Activated T-cell treated with anti-CD3 and anti-CD28 coated beads for 4 hours (primary cell): ENCODE results near the gene ANKRD29.

Experiments
- DNase-seq: peaks from one replicate; pipeline ENCODE4 v3.0.0-alpha.2; 2020

ANKRD29 gene

DNA sequence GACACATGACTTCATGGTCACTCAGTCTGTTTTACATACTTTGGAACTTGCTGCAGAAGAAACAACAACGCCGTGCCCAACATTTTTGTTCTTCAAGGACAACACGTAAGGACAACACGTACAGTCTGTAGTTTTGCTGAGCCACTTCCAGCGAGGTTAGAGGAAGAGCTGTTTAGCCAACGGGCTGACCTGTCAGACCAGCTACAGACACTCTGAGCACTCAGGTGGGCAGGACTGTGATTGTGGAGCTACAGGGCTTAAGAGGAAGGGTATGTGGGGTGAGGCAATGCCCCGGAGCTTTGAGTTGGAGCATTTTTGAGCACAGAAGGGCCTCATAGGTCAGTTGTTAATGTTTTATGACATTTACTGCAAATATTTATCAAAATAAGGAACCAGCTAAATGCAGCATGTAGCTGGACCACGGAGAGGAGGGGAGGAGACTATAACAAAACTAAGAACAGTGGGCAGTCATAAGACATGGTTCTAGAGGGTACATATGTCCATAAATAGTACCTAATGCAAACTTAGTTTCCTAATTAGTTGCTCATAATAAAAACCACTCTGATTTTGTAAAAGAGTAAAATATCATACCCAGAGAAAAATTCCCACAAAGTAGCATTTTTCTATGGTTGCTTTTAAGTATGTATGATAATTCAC, 50.1 kb downstream of the ANKRD29 start:
- DNase-seq = no peak

DNA sequence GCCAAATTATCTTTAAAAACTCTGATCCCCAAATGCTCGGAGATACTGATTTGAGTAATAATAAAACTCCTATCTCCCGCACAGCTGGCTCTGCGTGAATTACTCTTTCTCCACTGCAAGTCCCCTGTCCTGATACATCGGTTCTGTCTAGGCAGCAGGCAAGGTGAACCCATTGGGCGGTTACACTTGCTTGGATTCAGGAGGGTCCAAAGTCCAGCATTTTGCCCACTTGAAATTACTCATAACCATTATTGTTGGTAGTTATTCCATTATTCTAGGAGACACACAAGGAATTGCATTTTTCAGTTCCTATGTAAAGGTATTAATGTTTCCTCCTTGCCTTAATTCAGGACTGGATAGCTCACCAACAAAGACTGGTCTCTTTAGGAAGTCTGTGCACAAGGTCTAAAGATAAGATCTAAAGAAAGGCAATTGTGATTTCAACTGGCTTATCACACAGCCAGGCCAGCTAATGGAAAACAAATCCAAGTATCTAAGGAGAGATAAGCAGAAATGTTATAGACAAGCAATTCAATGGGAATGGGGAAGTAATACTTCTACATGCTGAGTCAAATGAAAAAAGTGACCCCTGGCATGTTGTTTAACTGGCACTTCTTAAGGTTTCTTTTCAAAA, 53.2 kb downstream of the ANKRD29 start:
- no peak for DNase-seq

DNA sequence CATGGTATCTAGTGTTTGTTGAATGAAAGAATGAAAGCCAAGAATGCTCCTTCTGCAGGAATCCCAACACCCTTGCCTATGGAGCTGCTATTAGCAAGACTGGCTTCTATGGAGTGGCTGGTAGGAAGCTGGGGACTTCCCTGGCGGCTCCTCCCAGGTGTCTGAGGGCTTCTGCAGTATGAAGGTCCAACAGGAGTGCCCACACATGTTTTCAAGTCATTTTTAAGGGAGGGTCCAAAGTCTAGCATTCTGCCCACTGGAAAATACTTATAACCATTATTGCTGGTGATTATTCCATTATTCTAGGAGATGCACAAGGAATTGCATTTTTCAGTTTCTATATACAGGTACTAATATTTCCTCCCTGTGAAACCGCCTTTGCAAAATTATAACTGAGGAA, 54.5 kb downstream of the ANKRD29 start:
- DNase-seq = no peak

DNA sequence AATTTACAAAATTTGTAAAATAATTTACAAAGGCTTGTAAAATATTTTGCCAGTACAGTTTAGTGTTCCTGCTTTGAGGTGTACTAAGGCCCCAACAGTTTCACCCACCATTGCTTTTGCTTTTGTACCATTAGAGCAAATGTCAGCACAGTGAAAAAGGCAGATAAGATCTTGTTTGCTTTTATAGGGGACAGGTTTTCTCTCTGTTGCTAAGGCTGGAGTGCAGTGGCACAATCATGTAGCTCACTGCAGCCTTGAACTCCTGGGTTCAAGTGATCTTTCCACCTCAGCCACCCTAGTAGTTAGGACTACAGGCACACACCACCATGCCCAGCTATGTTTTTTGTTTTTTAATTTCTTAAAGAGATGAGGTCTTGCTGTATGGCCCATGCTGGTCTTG, 56.8 kb downstream of the ANKRD29 start:
- no peak for DNase-seq

DNA sequence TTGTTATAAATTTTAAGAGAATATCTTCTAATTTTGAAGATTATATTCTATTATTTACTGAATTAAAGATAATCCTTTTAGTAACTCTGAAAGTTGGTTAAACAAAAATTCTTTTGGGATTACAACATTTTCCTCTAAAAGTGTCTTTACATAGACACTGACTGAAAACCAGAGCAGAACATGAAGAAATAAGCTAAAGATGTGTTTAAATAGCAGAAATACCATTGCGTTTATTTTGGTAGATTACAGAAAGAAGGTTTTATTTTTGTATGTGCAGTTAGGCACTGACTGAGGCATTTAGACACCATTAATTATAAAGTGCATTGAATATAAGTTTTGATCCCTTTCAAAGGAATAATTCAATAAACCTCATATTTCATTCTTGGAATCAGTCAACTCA, 62.9 kb downstream of the ANKRD29 start:
- no peak for DNase-seq

DNA sequence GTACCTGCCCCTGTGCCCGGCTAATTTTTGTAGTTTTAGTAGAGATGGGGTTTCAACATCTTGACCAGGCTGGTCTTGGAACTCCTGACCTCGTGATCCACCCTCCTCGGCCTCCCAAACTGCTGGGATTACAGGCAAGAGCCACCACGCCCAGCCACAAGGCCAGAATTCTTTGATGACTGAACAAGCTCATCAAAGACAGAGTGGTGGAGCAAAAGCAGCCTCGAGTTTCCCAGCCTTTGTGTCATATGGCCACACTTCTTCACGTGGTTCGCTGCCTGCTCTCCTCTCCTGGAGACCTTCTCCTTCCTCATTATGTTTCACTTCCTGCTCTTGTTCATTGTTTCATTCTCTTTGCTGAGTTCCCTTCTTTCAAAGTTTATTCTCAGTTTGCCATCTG, 66.5 kb downstream of the ANKRD29 start:
- no peak for DNase-seq

DNA sequence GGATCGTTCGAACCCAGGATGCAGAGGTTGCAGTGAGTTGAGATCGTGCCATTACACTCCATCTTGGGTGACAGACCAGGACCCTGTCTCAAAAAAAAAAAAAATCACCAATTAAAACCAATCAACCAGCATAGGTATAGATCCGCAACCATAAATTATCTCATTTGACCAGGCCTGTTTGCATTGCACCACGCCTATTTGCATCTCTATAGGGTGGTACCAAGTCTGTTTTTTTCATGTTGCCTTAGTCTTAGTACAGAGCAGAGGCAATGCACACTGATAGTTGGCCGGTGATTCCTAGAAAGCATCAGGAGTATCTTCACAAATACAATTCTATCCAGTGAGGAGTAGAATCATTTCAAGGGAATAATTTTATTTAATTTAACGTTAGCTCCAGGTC, 67.1 kb downstream of the ANKRD29 start:
- no peak for DNase-seq

DNA sequence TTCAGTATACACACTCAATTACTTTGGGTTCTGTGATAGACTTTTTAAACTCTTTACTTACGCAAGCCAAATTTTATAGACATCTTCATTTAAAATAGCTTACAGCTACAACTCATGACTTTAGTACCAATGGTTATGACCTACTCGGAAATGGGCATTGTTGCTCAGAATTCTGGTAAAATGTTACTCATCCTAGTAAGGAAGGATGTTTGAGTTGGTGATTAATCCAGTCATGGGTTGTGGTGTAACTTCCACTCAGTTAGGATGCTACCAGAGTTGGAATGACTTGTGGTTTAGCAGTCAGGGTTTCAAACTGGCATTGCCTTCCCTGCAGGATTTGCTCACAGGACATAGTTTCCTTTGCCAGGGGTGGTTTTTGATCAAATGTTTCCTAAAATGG, 69.0 kb downstream of the ANKRD29 start:
- no peak for DNase-seq

DNA sequence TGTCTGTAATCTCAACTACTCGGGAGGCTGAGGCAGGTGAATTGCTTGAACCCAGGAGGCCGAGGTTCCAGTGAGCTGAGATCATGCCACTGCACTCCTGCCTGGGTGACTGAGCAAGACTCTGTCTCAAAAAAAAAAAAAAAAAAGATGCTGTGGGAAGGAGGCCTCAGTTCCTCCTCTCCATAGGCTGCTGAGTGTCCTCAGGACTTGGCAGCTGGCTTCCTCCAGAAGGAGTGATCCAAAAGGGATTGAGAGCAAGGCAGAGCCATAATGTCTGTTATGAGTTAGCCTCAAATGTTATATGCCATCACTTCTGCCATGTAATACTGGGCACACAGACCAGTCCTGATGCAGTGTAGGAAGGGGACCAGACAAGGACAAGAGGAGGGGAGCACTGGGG, 69.8 kb downstream of the ANKRD29 start:
- DNase-seq = no peak

DNA sequence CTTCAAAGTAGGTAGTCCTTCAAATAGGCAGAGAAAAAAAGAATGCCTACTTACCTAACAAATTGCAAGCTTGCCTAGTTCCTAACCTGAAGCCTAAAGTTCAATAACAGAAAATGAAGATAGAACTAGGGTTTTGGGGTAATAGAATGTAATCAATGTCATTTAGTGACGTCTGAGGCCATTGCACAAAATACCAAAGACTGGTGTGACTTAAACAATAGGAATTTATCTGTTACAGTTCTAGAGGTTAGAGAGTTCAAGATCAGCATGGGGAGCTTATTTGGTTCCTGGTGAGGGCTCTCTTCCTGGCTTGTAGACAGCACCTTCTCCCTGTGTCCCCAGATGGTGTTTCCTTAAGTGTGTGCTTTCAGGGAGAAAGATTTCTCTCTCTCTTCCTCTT, 71.7 kb downstream of the ANKRD29 start:
- DNase-seq = no peak

DNA sequence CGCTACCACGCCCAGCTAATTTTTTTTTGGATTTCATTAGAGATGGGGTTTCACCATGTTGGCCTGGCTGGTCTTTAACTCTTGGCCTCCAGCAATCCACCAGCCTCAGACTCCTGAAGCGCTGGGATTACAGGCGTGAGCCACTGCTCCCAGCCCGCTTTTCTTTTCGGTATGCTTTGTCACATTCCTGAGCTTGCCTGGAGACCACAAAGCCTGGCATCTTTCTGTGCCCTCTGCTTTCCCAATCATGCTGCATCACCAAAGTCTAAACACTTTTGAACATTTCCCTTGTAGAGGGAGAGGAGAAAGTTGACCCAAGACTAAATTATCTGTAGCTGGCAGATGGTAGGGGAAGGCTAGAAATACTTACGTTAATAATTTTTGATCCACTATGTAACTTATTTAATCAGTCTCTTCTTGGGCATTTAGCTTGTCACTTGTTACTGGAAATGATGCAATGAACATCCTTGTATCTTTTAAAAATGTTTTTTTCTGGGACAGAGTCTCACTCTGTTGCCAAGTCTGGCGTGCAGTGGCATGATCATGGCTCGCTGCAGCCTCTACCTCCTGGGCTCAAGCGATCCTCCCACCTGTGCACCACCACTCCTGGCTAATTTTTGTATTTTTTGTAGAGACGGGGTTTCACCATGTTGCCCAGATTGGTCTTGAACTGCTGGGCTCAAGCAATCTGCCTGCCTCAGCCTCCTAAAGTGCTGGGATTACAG, 73.7 kb downstream of the ANKRD29 start:
- no peak for DNase-seq

DNA sequence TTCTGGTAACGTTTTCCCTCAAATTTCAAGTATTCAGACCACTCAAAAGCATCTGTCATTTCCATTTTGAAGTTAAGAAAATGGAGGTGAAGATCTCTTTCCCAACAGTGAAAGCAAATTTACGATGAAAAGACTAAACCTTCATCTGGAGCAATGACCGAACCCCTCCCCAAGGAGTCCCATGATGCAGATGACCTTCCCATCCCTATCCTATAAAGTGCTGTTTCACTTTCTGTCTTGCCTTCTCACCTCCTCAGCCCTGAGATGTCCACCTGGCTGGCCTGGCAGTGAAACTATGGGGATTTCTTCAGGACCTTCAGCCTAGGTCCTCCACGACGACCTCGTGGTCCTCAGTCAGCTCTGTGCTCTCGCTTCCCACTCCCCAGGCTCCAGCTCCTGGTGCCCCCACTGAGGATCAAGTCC, 75.5 kb downstream of the ANKRD29 start:
- no peak for DNase-seq

DNA sequence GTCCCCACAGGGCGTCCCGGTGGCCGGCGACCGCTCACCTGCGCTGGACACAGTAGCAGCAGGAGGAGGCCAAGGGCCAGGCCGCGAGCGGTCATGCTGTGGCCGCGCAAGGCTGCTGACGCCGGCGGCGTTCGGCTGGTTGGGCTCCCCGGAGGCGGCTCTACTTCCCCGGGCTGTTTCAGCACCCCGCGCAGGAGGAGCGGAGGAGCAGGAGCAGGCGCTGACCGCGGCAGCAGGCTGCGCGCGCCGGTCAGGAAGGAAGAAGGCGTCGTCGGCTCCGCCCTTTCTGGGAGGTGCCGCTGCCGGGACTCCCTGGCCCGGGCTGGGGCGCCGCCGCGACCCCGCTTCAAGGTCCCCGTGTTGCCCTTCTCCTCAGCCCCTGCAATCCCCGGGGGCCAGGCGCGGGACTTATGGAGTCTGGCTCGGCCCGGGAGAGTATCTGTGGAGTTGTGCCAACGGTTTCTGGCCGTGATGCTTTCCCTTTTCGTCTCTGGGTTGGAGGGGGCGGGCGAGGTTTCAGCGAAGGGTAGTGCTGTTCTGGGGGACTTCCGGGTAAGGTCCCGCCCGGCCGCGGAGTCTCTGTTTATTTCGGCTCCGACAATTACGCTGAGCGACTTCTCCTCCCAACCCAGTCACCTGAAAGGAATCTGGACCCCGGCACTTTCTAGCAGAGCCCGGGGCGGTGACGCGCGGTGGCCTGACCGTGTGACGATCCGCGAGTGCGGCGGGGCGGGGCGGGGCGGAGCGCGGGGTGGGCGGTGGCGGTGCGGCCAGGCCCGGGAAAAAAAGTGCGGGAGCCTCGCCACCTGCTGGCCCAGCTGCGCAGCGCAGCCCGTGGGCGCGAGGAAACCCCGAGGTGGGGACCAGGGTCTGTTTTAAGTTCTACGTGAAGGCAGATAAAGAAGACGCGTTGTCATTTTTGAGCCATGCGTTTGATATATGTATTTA, 76.2 kb downstream of the ANKRD29 start, which contains the start of gene NPC1:
Gene NPC1, minus strand, starts transcription at position 258 of the 948 bp plus-strand sequence. Its CDS starts 163 bp downstream, at position 95.
- DNase-seq = peak; percentile 86

DNA sequence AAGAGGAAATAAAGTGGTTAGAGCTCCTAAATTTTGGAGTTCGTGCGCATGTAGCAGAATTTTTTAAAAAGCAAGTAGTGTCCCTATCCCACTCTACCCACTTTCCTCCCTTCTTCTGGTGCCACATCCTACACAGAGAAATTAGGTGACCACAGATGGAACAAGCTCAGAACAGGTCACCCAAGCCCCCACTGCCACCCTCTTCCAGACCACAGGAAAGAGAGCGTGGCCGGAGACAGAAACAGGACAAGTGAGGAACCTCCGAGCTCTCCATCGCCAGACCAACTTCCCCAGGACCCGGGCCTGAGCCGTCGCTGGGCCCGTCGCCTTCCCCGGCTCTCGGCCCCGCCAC, 76.8 kb downstream of the ANKRD29 start:
- no peak for DNase-seq

DNA sequence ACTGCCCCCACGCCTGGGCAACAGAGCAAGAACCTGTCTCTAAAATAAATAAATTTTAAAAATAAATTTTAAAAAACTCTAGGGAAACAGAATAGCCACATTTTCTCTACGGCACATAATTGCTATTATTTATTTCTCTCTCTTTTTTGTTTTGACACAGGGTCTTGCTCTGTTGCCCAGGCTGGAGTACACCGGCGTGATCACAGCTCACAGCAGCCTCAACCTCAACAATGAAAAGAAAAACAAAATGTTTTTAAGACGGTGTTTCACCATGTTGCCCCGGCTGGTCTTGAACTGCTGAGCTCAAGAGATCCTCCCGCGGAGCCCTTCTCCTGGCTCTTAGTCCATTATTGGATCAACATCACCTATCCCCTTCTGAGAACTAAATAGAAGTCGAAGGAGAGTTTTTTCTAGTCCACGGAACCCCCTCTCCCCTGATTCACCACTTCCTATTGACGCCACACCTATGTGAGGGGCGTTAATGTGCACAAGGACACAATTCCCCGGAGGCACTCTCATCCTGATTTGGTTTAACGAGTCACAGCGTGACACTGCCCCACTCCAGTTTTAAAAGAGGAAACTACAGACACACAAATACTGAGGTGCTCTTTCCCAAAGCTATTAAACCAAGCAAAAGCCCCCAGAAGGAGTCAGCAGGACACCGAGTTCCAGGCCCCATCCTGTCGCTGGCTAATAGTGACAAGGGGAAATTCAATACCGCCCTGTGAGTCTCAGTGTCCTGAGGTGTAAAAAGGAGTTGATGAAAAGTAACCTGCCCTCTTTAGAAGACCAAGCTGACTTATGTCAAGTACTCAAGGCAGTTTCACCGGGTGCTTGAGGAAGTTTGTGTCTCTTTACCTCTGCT, 77.5 kb downstream of the ANKRD29 start:
- DNase-seq = no peak

DNA sequence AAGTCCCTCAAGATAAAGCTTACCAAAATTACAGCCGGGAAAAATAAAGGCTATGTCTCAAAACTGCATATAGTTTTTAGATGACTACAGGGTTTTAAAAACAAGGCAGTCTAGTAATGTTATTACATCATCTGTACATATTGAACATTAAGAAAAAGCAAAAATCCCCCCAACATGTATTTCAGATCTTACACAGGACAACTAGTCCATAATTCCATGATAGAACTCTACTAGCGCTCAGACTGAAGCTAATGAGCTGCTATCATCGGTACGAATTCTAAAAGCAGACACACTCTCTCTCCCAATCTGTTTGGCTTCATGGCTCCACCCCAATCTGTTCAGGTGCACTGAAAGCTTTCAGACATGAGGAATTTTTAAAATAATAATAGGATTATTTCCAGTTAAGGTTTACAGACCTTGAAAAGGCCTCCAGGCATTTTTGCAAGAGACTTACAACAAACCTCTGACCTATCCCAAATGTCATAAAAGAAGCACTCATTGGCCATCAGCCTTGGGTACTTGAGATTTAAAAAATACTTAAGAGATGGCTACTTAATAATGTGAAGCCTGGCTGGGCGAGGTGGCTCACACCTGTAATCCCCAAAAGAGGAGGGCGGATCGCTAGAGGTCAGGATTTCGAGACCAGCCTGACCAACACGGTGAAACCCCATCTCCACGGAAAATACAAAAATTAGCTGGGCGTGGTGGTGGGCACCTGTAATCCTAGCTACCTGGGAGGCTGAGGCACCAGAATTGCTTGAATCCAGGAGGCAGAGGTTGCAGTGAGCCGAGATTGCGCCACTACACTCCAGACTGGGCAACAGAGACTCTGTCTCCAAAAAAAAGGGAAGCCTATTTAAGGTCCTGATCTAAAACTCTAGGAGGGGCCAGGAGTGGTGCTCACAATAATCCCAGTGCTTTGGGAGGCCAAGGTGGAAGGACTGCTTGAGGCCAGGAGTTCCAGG, 78.4 kb downstream of the ANKRD29 start:
- no peak for DNase-seq

DNA sequence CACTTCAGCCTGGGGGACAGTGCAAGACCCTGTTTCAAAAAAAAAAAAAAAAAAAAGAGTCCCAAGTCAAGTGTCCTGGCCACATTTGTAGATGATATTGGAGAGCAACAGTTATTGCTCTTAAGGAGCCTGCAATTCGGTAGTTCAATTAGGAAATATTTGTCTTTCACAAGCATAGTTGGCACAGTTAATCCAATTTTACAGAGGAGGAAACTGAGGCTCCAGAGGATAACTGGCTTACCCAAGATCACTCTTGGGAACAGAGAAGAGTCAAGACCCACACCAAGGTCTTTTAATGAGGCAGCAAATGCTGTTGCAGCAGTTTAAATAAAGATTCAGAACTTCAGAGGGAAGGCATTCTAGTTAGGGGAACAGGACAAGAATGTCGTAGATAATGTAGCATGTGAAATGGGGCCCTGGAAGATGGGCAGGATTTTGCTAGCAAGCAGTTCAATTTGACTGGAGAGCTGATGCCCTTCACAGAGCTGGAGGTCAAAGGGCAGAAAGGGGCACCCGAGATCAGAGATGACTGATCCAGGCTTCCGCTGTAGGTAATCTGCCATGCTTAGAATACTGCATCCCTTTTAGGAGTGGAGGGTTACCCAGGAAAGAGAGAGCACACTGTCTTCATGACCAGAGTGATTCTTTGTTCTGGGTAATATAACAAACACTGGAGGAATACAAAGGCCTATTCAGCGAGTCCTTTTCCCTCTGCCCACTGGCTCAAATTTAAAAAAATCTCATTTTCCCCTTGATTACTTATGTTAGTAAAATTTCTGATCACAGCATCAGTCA, 79.4 kb downstream of the ANKRD29 start:
- no peak for DNase-seq

DNA sequence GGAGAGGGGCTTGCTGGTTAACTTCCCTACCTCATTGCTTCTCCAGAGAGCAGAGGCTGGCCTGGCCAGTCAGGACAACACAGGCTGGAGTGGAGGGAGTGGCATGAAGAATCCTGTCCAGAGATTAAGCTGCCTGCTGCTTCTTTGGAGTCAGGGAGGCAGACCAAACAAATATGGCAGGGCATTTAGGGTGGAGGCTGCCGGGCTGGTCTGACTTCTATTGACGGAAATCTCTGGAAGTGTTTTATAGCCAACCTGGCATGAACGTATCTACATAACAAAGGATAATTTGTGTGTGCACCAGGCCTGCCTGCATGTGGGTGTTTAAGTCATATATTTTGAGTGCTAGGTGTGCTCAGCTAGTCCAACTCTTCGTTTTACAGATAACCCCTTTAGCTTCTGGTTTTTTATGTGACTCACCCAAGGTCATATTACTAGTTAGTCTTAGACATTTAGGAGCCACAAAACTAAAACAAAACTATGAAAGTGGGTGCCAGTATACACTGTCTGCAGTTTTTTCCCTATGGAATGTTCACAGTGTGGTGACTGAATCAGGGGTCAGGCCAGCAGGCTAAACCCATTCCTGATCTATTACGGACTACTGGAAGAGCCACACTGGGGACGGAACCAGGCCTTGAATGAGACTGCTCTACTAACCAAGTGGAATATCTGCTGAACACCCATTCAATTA, 81.9 kb downstream of the ANKRD29 start:
- DNase-seq = no peak

DNA sequence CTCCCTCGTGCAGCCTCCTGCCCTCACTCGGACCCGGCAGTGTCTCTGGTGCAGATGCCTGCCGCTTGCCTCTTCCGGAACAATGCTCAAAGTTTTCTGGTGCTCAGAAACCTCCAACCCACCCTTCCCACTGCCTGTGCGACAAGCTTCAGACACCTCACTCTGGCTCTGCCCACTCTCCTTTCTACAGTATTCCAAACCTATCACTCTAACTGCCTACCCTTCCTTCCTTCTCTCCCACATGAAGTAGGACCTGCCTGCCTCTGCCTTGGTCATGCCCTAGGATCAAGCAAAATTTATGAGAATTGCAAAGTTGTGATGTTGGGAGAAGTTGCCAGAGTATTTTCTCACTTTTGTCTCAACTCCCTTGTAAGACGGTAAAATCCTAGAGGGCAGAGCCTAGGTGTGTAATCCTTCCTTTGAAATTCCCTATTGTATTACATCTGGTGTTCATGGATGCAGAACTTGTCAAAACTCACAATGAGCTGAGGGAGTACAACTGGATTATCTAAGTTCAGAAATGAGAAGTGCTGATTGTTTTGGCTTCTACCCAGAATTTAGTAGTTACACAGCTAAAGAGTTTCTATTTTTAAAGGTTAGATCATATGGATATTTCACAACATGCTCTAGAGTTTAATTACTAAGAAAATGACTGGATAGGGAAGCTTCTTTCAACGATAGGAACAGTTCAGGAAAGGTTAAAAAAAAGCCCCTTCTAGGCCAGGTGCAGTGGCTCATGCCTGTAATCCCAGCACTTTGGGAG, 83.6 kb downstream of the ANKRD29 start:
- DNase-seq = no peak
